ENCODE measurements around the gene GH1. TPM values are rescaled to one million over a fixed set of nuclear protein-coding genes. Genes with fewer than 3 reads are reported as not detected.
"Not testable (repeated sequence)": the region's sequence is repeated elsewhere in the genome, so short reads cannot be mapped to it uniquely, and the experiment has no call there.

GH1 gene
- total RNA-seq, 1 donor from 2014 or later: not detected

DNA sequence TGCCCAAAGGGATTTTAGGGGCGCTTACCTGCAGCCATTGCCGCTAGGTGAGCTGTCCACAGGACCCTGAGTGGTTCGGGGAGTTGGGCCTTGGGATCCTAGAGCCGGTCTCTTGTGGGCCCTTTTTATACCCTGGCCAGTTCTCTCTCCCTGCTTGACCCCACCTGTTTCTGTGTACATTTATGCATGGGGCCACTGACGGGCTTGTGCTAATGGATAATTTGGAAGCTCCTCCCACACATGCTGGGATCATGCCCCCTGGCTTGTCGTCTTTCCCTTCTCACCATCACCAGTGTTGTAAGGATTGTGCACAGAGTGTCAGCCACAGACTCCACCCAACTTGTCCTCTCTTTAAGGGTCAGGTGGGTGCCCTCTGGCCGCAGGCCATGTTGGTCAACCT, 45.1 kb downstream of the GH1 start, which contains the start of gene CSH2:
TSS of gene CSH2 (minus strand) at position 101 of the 400 bp plus-strand sequence. CDS start at position 38, 63 bp downstream.
- not testable (repeated sequence) for H3K36me3 Mint-ChIP-seq (ENCODE audit: unreplicated experiment); H3K27me3 Mint-ChIP-seq (ENCODE audit: unreplicated experiment); DNase-seq; H3K4me3 Mint-ChIP-seq (ENCODE audit: unreplicated experiment); H3K27ac Mint-ChIP-seq (ENCODE audit: unreplicated experiment); H3K9me3 Mint-ChIP-seq (ENCODE audit: unreplicated experiment); H3K4me1 Mint-ChIP-seq (ENCODE audit: low read depth, unreplicated experiment)

- not testable (repeated sequence) for H3K36me3 Mint-ChIP-seq (ENCODE audit: unreplicated experiment); H3K4me3 Mint-ChIP-seq (ENCODE audit: unreplicated experiment); H3K9me3 Mint-ChIP-seq (ENCODE audit: unreplicated experiment); H3K4me1 Mint-ChIP-seq (ENCODE audit: low read depth, unreplicated experiment); DNase-seq; H3K27me3 Mint-ChIP-seq (ENCODE audit: unreplicated experiment); H3K27ac Mint-ChIP-seq (ENCODE audit: unreplicated experiment)
Measured at GRCh38 chr17:63871646-63872365, 46.8 kb downstream of the GH1 start.

DNA sequence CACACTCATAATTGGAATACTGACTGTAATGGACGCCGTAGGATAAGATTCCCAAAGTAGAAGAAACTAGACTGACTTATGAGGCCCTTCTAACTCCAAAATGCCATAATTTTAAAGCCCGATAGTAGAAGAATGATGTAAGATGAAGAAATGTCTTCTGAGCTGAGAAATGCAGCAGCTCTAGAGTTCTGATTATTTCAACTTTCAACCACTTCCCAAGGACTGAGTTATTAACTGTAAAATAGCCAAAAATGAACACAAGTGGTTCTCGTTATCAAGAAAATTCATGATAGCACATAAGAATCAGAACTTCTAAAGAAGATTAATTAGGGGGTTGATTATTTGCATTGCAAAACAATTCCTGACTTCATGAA, 48.4 kb downstream of the GH1 start:
- H3K36me3 Mint-ChIP-seq (ENCODE audit: unreplicated experiment); H3K9me3 Mint-ChIP-seq (ENCODE audit: unreplicated experiment); H3K4me1 Mint-ChIP-seq (ENCODE audit: low read depth, unreplicated experiment); DNase-seq; H3K27me3 Mint-ChIP-seq (ENCODE audit: unreplicated experiment); H3K4me3 Mint-ChIP-seq (ENCODE audit: unreplicated experiment); H3K27ac Mint-ChIP-seq (ENCODE audit: unreplicated experiment): not testable (repeated sequence)

DNA sequence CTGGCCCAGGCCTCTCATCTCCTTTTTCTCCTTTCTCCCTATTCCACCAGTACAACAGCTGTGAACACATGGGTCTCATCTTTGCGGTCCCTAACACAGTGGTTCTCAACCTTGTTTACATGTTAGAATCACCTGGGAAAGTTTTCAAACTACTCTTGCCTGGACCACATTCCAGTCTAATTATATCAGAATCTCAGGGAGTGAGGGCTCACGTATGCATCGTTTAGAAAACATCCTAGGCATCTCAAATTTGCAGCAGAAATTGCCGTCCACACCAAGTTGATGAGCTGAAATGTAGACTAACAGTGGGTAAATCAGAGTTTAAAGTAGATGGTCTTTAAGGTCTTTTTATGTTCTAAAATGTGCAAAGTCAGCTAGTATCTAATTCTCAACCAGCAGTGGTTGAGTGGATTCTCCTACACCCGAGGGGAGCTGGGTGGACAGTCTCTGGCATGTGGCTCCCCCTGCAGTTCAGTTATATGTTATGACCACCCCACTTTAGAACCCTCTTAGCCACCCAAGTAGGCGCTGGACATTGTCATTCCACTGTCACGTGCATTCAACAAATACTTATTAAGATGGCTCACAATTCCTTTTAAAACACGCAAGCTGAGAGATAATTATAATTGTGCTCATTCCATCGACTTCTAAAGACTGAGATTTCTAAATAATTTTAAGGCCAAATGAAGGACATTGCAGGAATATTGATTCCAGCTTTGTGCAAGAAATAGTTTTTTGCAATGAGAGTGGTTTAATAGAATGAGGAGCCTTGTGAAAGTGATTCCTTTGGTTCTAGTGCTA, 48.9 kb downstream of the GH1 start:
- peak; percentile 26 for TF ChIP-seq CTCF (IDR thresholded peaks at IDR 0.05; ENCODE audit: partially characterized antibody, unreplicated experiment)
- H3K27ac Mint-ChIP-seq (ENCODE audit: unreplicated experiment); H3K9me3 Mint-ChIP-seq (ENCODE audit: unreplicated experiment); H3K4me3 Mint-ChIP-seq (ENCODE audit: unreplicated experiment); DNase-seq; H3K4me1 Mint-ChIP-seq (ENCODE audit: low read depth, unreplicated experiment); H3K36me3 Mint-ChIP-seq (ENCODE audit: unreplicated experiment); H3K27me3 Mint-ChIP-seq (ENCODE audit: unreplicated experiment): not testable (repeated sequence)

Other genes with a start within 250 kb of the GH1 start
- gene LIMD2, start 218.7 kb downstream of the GH1 start, total RNA-seq (ENCODE audit: unreplicated experiment): 311 TPM
- gene STRADA, start 177.0 kb downstream of the GH1 start, total RNA-seq (ENCODE audit: unreplicated experiment): 58.8 TPM
- gene CCDC47, start 145.2 kb downstream of the GH1 start, total RNA-seq (ENCODE audit: unreplicated experiment): 56.4 TPM
- 181 TPM for gene DDX42, start 144.7 kb downstream of the GH1 start, total RNA-seq (ENCODE audit: unreplicated experiment)
- gene PSMC5, start 91.4 kb downstream of the GH1 start, total RNA-seq (ENCODE audit: unreplicated experiment): 133 TPM
- 42.0 TPM for gene FTSJ3, start 91.2 kb downstream of the GH1 start, total RNA-seq (ENCODE audit: unreplicated experiment)
- gene SMARCD2, start 76.2 kb downstream of the GH1 start, total RNA-seq (ENCODE audit: unreplicated experiment): 84.5 TPM
- gene CSH2, start 45.2 kb downstream of the GH1 start, total RNA-seq (ENCODE audit: unreplicated experiment): 0.56 TPM
- gene GH2, start 36.9 kb downstream of the GH1 start, total RNA-seq (ENCODE audit: unreplicated experiment): not detected
- gene CSH1, start 22.3 kb downstream of the GH1 start, total RNA-seq (ENCODE audit: unreplicated experiment): not detected
- not detected for gene CSHL1, start 7.6 kb downstream of the GH1 start, total RNA-seq (ENCODE audit: unreplicated experiment)
- gene CD79B, start 13.5 kb upstream of the GH1 start, total RNA-seq (ENCODE audit: unreplicated experiment): not detected
- 7.9 TPM for gene SCN4A, start 54.1 kb upstream of the GH1 start, total RNA-seq (ENCODE audit: unreplicated experiment)
- gene PRR29, start 79.5 kb upstream of the GH1 start, total RNA-seq (ENCODE audit: unreplicated experiment): not detected
- gene ICAM2, start 101.8 kb upstream of the GH1 start, total RNA-seq (ENCODE audit: unreplicated experiment): not detected
- 6.9 TPM for gene ERN1, start 211.3 kb upstream of the GH1 start, total RNA-seq (ENCODE audit: unreplicated experiment)

All from glutamatergic neuron (in vitro differentiated cells).